H1 (cell line): ENCODE results near the gene FCHO1. TPM values are rescaled to one million over a fixed set of nuclear protein-coding genes. Genes with fewer than 3 reads are reported as not detected.

Source experiments
- ASH2L ChIP-seq: fragments of 200-600, 300-600 bp; sonication (generic); IDR thresholded peaks from one replicate; pipeline ENCODE4 v1.7.1; 2017; ENCODE audit warnings: low read length
- CBX8 ChIP-seq: fragments of 300-800, 300-1000 bp; sonication (generic); IDR thresholded peaks from 2 replicates; pipeline ENCODE4 v1.7.1; 2016; ENCODE audit warnings: low read depth, low read length, borderline replicate concordance
- CHD2 ChIP-seq: IDR thresholded peaks from 2 replicates; pipeline ENCODE4 v1.6.1; 2012; ENCODE audit warnings: low read length, improper control_type of control experiment
- E2F6 ChIP-seq: IDR thresholded peaks from 2 replicates; pipeline ENCODE4 v1.6.1; 2012; ENCODE audit warnings: inconsistent platforms
- EGR1 ChIP-seq: IDR thresholded peaks from 2 replicates; pipeline ENCODE4 v1.6.1; 2011; ENCODE audit warnings: low read depth, low read length, borderline replicate concordance
- JUN ChIP-seq: IDR thresholded peaks from 2 replicates; pipeline ENCODE4 v1.6.1; 2011; ENCODE audit warnings: low read depth, mild to moderate bottlenecking, improper control_type of control experiment, low read length
- KDM1A ChIP-seq: fragments of 200-600, 300-600 bp; sonication (generic); IDR thresholded peaks from 2 replicates; pipeline ENCODE4 v1.7.1; 2016; ENCODE audit warnings: mild to moderate bottlenecking, low read length, borderline replicate concordance
- MAFK ChIP-seq: IDR thresholded peaks from 2 replicates; pipeline ENCODE4 v1.6.1; 2012; ENCODE audit warnings: low read depth, mild to moderate bottlenecking, improper control_type of control experiment, low read length
- NRF1 ChIP-seq: IDR thresholded peaks from 2 replicates; pipeline ENCODE4 v1.6.1; 2011; ENCODE audit warnings: mild to moderate bottlenecking, low read depth, low read length, improper control_type of control experiment
- PHF8 ChIP-seq: fragments of 200-600 bp; sonication (generic); conservative IDR thresholded peaks from 2 replicates; pipeline ENCODE4 v1.7.1; 2012; ENCODE audit warnings: low read depth, mild to moderate bottlenecking, inconsistent platforms, low read length, moderate library complexity
- POLR2AphosphoS5 ChIP-seq: IDR thresholded peaks from 2 replicates; pipeline ENCODE4 v1.6.1; 2011; ENCODE audit warnings: low read depth, low read length
- POU5F1 ChIP-seq: IDR thresholded peaks from 2 replicates; pipeline ENCODE4 v1.6.1; 2011; ENCODE audit warnings: low read depth, mild to moderate bottlenecking, low read length, moderate library complexity
- RAD21 ChIP-seq, 2 experiments: IDR thresholded peaks in 1 of 2; conservative IDR thresholded peaks in 1 of 2; 2 replicates each; pipeline ENCODE4 v1.6.1; 2011; ENCODE audit warnings: low read depth in 2 of 2, low read length in 2 of 2, improper control_type of control experiment in 1 of 2, inconsistent platforms in 1 of 2, mild to moderate bottlenecking in 1 of 2, moderate library complexity in 1 of 2
- RNF2 ChIP-seq: fragments of 200-900, 300-1000 bp; sonication (generic); IDR thresholded peaks from 2 replicates; pipeline ENCODE4 v1.7.1; 2016; ENCODE audit warnings: borderline replicate concordance, low read depth, mild to moderate bottlenecking, antibody characterized with exemption, low read length; ENCODE audit not compliant: poor library complexity, severe bottlenecking; ENCODE audit errors: missing control alignments
- SIN3A ChIP-seq, 2 experiments: IDR thresholded peaks in 1 of 2; conservative IDR thresholded peaks in 1 of 2; 2 replicates each; pipeline ENCODE4 v1.6.1; 2011 to 2012; ENCODE audit warnings: low read length in 2 of 2, improper control_type of control experiment in 1 of 2, low read depth in 1 of 2, mild to moderate bottlenecking in 1 of 2
- TAF1 ChIP-seq: IDR thresholded peaks from 2 replicates; pipeline ENCODE4 v1.6.1; 2011; ENCODE audit warnings: mild to moderate bottlenecking, low read depth, low read length
- TBP ChIP-seq: IDR thresholded peaks from 2 replicates; pipeline ENCODE4 v1.6.1; 2011; ENCODE audit warnings: low read depth, low read length, improper control_type of control experiment
- TCF12 ChIP-seq: IDR thresholded peaks from 2 replicates; pipeline ENCODE4 v1.6.1; 2011; ENCODE audit warnings: low read depth, mild to moderate bottlenecking, low read length
- TEAD4 ChIP-seq: IDR thresholded peaks from 2 replicates; pipeline ENCODE4 v1.6.1; 2012; ENCODE audit warnings: low read depth, low read length, inconsistent platforms, mixed read lengths
- polyA plus RNA-seq, 7 experiments: library from polyadenylated mRNA; depleted of rRNA in 3 of 7; stranded (reverse) in 5 of 7; unstranded in 2 of 7; fragments of >200 nt in 5 of 7; fragments of 200-250 nt in 2 of 7; gene quantifications; 1 replicate in 5 of 7; 2 replicates in 1 of 7; 4 replicates in 1 of 7; pipeline versions ENCODE4 v1.2.1 to v1.2.3, GENCODE V29; 2011 to 2013; ENCODE audit warnings: missing spikeins in 2 of 7, mixed read lengths in 2 of 7
- total RNA-seq: library from RNA; stranded (reverse); fragmentation: NEBNext Ultra II Directional; extraction: Animal tissue kit (Norgen Biotek cat#: 25700); gene quantifications from 2 replicates; pipeline ENCODE4 v1.2.1, GENCODE V29; 2021
- TF ChIP-seq, protein P1 (sequence below), 3 experiments: IDR thresholded peaks; 1 replicate in 2 of 3; 2 replicates in 1 of 3; pipeline versions ENCODE4 v1.5.1 to v1.6.1; 2011; ENCODE audit warnings: low read length in 3 of 3, mild to moderate bottlenecking in 3 of 3, inconsistent platforms in 2 of 3, low read depth in 1 of 3, moderate library complexity in 1 of 3; ENCODE audit not compliant: insufficient read depth in 1 of 3; ENCODE audit errors: control extremely low read depth in 1 of 3

The FCHO1 gene
- total and polyA plus RNA-seq, 2 of the 8 experiments (the other 6 are each of a cell fraction or from before 2014, with no cell fraction given), result 13.0 to 25.9 TPM

- TF ChIP-seq EGR1, result no peak
- TF ChIP-seq TAF1, result no peak
- no peak for TF ChIP-seq NRF1
- 0 out of 2 replicates have a peak, but pooled peaks have one; percentile 11 for TF ChIP-seq KDM1A
- no peak for TF ChIP-seq MAFK
- TF ChIP-seq POU5F1, result no peak
- TF ChIP-seq JUN, result no peak
- no peak for TF ChIP-seq POLR2AphosphoS5
- no peak for TF ChIP-seq TCF12
- TF ChIP-seq SIN3A (conservative IDR thresholded peaks at IDR 0.05 in 1 of 2, IDR thresholded peaks at IDR 0.05 in 1 of 2; ENCODE audit: low read depth in 1 of 2, low read length in 2 of 2), result 0 out of 4 replicates have a peak, but pooled peaks of 1 of the 2 experiments have one; percentile 53
- TF ChIP-seq E2F6, result no peak
- TF ChIP-seq, protein P1, sequence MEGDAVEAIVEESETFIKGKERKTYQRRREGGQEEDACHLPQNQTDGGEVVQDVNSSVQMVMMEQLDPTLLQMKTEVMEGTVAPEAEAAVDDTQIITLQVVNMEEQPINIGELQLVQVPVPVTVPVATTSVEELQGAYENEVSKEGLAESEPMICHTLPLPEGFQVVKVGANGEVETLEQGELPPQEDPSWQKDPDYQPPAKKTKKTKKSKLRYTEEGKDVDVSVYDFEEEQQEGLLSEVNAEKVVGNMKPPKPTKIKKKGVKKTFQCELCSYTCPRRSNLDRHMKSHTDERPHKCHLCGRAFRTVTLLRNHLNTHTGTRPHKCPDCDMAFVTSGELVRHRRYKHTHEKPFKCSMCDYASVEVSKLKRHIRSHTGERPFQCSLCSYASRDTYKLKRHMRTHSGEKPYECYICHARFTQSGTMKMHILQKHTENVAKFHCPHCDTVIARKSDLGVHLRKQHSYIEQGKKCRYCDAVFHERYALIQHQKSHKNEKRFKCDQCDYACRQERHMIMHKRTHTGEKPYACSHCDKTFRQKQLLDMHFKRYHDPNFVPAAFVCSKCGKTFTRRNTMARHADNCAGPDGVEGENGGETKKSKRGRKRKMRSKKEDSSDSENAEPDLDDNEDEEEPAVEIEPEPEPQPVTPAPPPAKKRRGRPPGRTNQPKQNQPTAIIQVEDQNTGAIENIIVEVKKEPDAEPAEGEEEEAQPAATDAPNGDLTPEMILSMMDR (IDR thresholded peaks at IDR 0.05; ENCODE audit: control extremely low read depth in 1 of 3, insufficient read depth in 1 of 3, low read depth in 1 of 3, low read length in 3 of 3), result peak; percentile 66 to 89 (median 87)
- no peak for TF ChIP-seq TBP
- no peak for TF ChIP-seq RNF2
- TF ChIP-seq CBX8, result no peak
- no peak for TF ChIP-seq CHD2
- peak; percentile 66 to 77 for TF ChIP-seq RAD21 (IDR thresholded peaks at IDR 0.05 in 1 of 2, conservative IDR thresholded peaks at IDR 0.05 in 1 of 2; ENCODE audit: low read depth in 2 of 2, low read length in 2 of 2)
- TF ChIP-seq ASH2L, result no peak
- no peak for TF ChIP-seq PHF8
- TF ChIP-seq TEAD4, result no peak
These were observed 33.1 kb downstream of the FCHO1 start (continued) for GRCh38 chr19:17784201-17785008.
